SJCRH30 (cell line): ENCODE measurements around the gene C1orf115. TPM values are rescaled to one million over a fixed set of nuclear protein-coding genes. Genes with fewer than 3 reads are reported as not detected.
"Not testable (repeated sequence)": the region's sequence is repeated elsewhere in the genome, so short reads cannot be mapped to it uniquely, and the experiment has no call there.

Source experiments
- DNase-seq, 2 experiments: peaks; one replicate each; pipeline ENCODE4 v3.0.0-alpha.2; 2015 to 2020
- H3K27ac ChIP-seq: fragments of 250-450 bp; sonication (Bioruptor Pico); 2 replicates; pipeline ENCODE4 v1.5.1; 2020; ENCODE audit warnings: mild to moderate bottlenecking, moderate library complexity
- H3K27me3 ChIP-seq: fragments of 250-450 bp; sonication (Bioruptor Pico); 2 replicates; pipeline ENCODE4 v1.5.1; 2020; ENCODE audit warnings: mild to moderate bottlenecking, moderate library complexity
- H3K36me3 ChIP-seq: fragments of 250-450 bp; sonication (Bioruptor Pico); 2 replicates; pipeline ENCODE4 v1.5.1; 2020; ENCODE audit warnings: mild to moderate bottlenecking, moderate library complexity
- H3K4me1 ChIP-seq: fragments of 250-450 bp; sonication (Bioruptor Pico); 2 replicates; pipeline ENCODE4 v1.5.1; 2020; ENCODE audit warnings: mild to moderate bottlenecking, moderate library complexity
- H3K4me3 ChIP-seq: fragments of 250-450 bp; sonication (Bioruptor Pico); 2 replicates; pipeline ENCODE4 v1.5.1; 2020; ENCODE audit warnings: mild to moderate bottlenecking, moderate library complexity
- H3K9me3 ChIP-seq: fragments of 250-450 bp; sonication (Bioruptor Pico); replicated peaks from 2 replicates; pipeline ENCODE4 v1.5.1; 2020; ENCODE audit warnings: mild to moderate bottlenecking, moderate library complexity
- total RNA-seq: library from RNA; depleted of rRNA; stranded (reverse); fragments of >200 nt; shearing (Covaris generic); gene quantifications from 2 replicates; pipeline ENCODE4 v1.2.3, GENCODE V29; 2014

The C1orf115 gene
- total RNA-seq, 1 experiment from 2014 or later: 1.8 TPM

- H3K4me3 ChIP-seq, H3K27me3 ChIP-seq, H3K4me1 ChIP-seq, H3K9me3 ChIP-seq, DNase-seq, H3K27ac ChIP-seq, H3K36me3 ChIP-seq: not testable (repeated sequence)
Observed at GRCh38 chr1:220683716-220684115, 6.4 kb upstream of the C1orf115 start.

GRCh38 chr1:220684890-220685289 lies 5.3 kb upstream of the C1orf115 start:
- Histone ChIP-seq H3K27ac (no peak overlapping the region), H3K27me3 (peaks cover 3% of the 10 kb centered on the region; the same call in 1 of the 2 replicates), H3K9me3 (no peaks in the 10 kb centered on the region), H3K4me3 (no peak overlapping the region), H3K4me1 (0 out of 2 replicates have a peak, but pooled peaks cover 2% of the 10 kb centered on the region), H3K36me3 (no peaks in the 10 kb centered on the region)
- DNase-seq: no peak

GRCh38 chr1:220685879-220686278 lies 4.3 kb upstream of the C1orf115 start:
- Histone ChIP-seq H3K4me1 (0 out of 2 replicates have a peak, but pooled peaks cover 2% of the 10 kb centered on the region), H3K9me3 (no peaks in the 10 kb centered on the region), H3K27ac (no peak overlapping the region), H3K27me3 (peaks cover 6% of the 10 kb centered on the region; the same call in 1 of the 2 replicates), H3K36me3 (no peaks in the 10 kb centered on the region), H3K4me3 (no peak overlapping the region)
- DNase-seq: no peak

GRCh38 chr1:220687809-220688208 lies 2.4 kb upstream of the C1orf115 start:
- Histone ChIP-seq H3K9me3 (no peaks in the 10 kb centered on the region), H3K4me1 (no peaks in the 10 kb centered on the region), H3K4me3 (no peak overlapping the region), H3K27me3 (peaks cover 3% of the 10 kb centered on the region; the same call in 1 of the 2 replicates), H3K36me3 (no peaks in the 10 kb centered on the region), H3K27ac (no peak overlapping the region)
- no peak for DNase-seq

GRCh38 chr1:220689666-220690065 lies 497 bp upstream of the C1orf115 start:
- no peaks in the 10 kb centered on the region for H3K4me1 ChIP-seq
- H3K27me3 ChIP-seq: peaks cover 3% of the 10 kb centered on the region; the same call in 1 of the 2 replicates
- no peak overlapping the region for H3K27ac ChIP-seq
- H3K36me3 ChIP-seq: no peaks in the 10 kb centered on the region
- no peak for DNase-seq
- no peaks in the 10 kb centered on the region for H3K9me3 ChIP-seq
- H3K4me3 ChIP-seq: peak overlapping the region; percentile 62

- peaks cover 3% of the 10 kb centered on the region; the same call in 1 of the 2 replicates for H3K27me3 ChIP-seq
- no peaks in the 10 kb centered on the region for H3K4me1 ChIP-seq
- no peak overlapping the region for H3K27ac ChIP-seq
- DNase-seq: no peak
- no peak overlapping the region for H3K4me3 ChIP-seq
- no peaks in the 10 kb centered on the region for H3K9me3 ChIP-seq
- no peaks in the 10 kb centered on the region for H3K36me3 ChIP-seq
Observed at GRCh38 chr1:220691053-220691684, 1.0 kb downstream of the C1orf115 start.

GRCh38 chr1:220692436-220693228 lies 2.5 kb downstream of the C1orf115 start:
- H3K27ac ChIP-seq: no peak overlapping the region
- H3K9me3 ChIP-seq: no peaks in the 10 kb centered on the region
- H3K4me3 ChIP-seq: no peak overlapping the region
- 0 out of 2 replicates have a peak, but pooled peaks cover 3% of the 10 kb centered on the region for H3K27me3 ChIP-seq
- DNase-seq: no peak
- no peaks in the 10 kb centered on the region for H3K36me3 ChIP-seq
- H3K4me1 ChIP-seq: no peaks in the 10 kb centered on the region

GRCh38 chr1:220694866-220695382 lies 4.8 kb downstream of the C1orf115 start:
- Histone ChIP-seq H3K27me3 (0 out of 2 replicates have a peak, but pooled peaks cover 3% of the 10 kb centered on the region), H3K27ac (no peak overlapping the region), H3K36me3 (no peaks in the 10 kb centered on the region), H3K4me3 (no peak overlapping the region), H3K9me3 (no peaks in the 10 kb centered on the region), H3K4me1 (peaks cover 11% of the 10 kb centered on the region)
- DNase-seq: no peak

- no peak for DNase-seq
- no peak overlapping the region for H3K4me3 ChIP-seq
- H3K36me3 ChIP-seq: no peaks in the 10 kb centered on the region
- H3K27me3 ChIP-seq: 0 out of 2 replicates have a peak, but pooled peaks cover 3% of the 10 kb centered on the region
- H3K4me1 ChIP-seq: peaks cover 16% of the 10 kb centered on the region
- H3K27ac ChIP-seq: no peak overlapping the region
- no peaks in the 10 kb centered on the region for H3K9me3 ChIP-seq
Observed at GRCh38 chr1:220695426-220695825, 5.3 kb downstream of the C1orf115 start.

GRCh38 chr1:220696226-220696862 lies 6.2 kb downstream of the C1orf115 start:
- Histone ChIP-seq H3K36me3 (no peaks in the 10 kb centered on the region), H3K27me3 (no peaks in the 10 kb centered on the region), H3K9me3 (no peaks in the 10 kb centered on the region), H3K4me3 (no peak overlapping the region), H3K4me1 (peaks cover 21% of the 10 kb centered on the region), H3K27ac (no peak overlapping the region)
- no peak for DNase-seq

GRCh38 chr1:220696863-220697231 lies 6.7 kb downstream of the C1orf115 start:
- no peak for DNase-seq
- H3K4me1 ChIP-seq: peaks cover 22% of the 10 kb centered on the region
- no peak overlapping the region for H3K4me3 ChIP-seq

GRCh38 chr1:220697326-220697725 lies 7.2 kb downstream of the C1orf115 start:
- Histone ChIP-seq H3K27me3 (no peaks in the 10 kb centered on the region), H3K36me3 (no peaks in the 10 kb centered on the region), H3K27ac (no peak overlapping the region), H3K4me3 (no peak overlapping the region), H3K4me1 (peaks cover 22% of the 10 kb centered on the region), H3K9me3 (no peaks in the 10 kb centered on the region)
- DNase-seq: no peak

More at GRCh38 chr1:220696863-220697231, 6.7 kb downstream of the C1orf115 start:
- H3K27me3 ChIP-seq: no peaks in the 10 kb centered on the region
- no peak overlapping the region for H3K27ac ChIP-seq
- H3K36me3 ChIP-seq: no peaks in the 10 kb centered on the region
- no peaks in the 10 kb centered on the region for H3K9me3 ChIP-seq

- Histone ChIP-seq H3K27me3 (no peaks in the 10 kb centered on the region), H3K36me3 (no peaks in the 10 kb centered on the region), H3K4me3 (no peak overlapping the region), H3K27ac (no peak overlapping the region), H3K9me3 (no peaks in the 10 kb centered on the region), H3K4me1 (peaks cover 25% of the 10 kb centered on the region)
- no peak for DNase-seq
Observed at GRCh38 chr1:220698607-220699016, 8.4 kb downstream of the C1orf115 start.

- Histone ChIP-seq H3K27ac (no peak overlapping the region), H3K36me3 (no peaks in the 10 kb centered on the region), H3K4me1 (peaks cover 25% of the 10 kb centered on the region), H3K27me3 (no peaks in the 10 kb centered on the region), H3K9me3 (no peaks in the 10 kb centered on the region), H3K4me3 (no peak overlapping the region)
- DNase-seq: peak; percentile 30 to 55
Observed at GRCh38 chr1:220699044-220699443, 8.9 kb downstream of the C1orf115 start.
